ENCODE measurements around the gene PLA2G3. TPM values are rescaled to one million over a fixed set of nuclear protein-coding genes. Genes with fewer than 3 reads are reported as not detected.

Gene PLA2G3
- total RNA-seq, 1 experiment from 2014 or later, result 8.2 TPM

- no peak overlapping the region for H2AK5ac ChIP-seq (ENCODE audit: insufficient read length, low read length)
- no peaks in the 10 kb centered on the region for H3K27me3 ChIP-seq (ENCODE audit: insufficient read depth, low read length)
- no peaks in the 10 kb centered on the region for H3K79me1 ChIP-seq (ENCODE audit: insufficient read depth, low read depth, low read length, poor library complexity, severe bottlenecking)
- H2BK20ac ChIP-seq (ENCODE audit: low read depth, low read length, poor library complexity, severe bottlenecking), result no peak overlapping the region
- H3K36me3 Mint-ChIP-seq (ENCODE audit: insufficient read depth in 1 of 3, low read depth in 3 of 3), result peaks cover 0 to 4% (median 0%) of the 10 kb centered on the region in 3 experiments; a peak in 2 of 7 replicates
- H3K14ac ChIP-seq (ENCODE audit: insufficient read depth, low read length), result no peak overlapping the region
- H3K23me2 ChIP-seq (ENCODE audit: insufficient read length, low read depth, low read length, poor library complexity, severe bottlenecking), result peaks cover 7% of the 10 kb centered on the region
- no peak overlapping the region for H2BK5ac ChIP-seq (ENCODE audit: insufficient read length, low read length)
- H3K4me1 ChIP-seq (ENCODE audit: insufficient read depth, low read length), result no peaks in the 10 kb centered on the region
- H3K23ac ChIP-seq (ENCODE audit: insufficient read length, low read depth, low read length), result no peak overlapping the region
- H3K4me3 Mint-ChIP-seq, result no peak overlapping the region
- no peaks in the 10 kb centered on the region for H3K9me3 ChIP-seq (ENCODE audit: control insufficient read depth, low read depth, low read length)
- no peak overlapping the region for H4K8ac ChIP-seq (replicated peaks; ENCODE audit: insufficient read length, low read depth, low read length)
- no peak overlapping the region for H3K18ac ChIP-seq (ENCODE audit: insufficient read length, low read depth, low read length)
- no peaks in the 10 kb centered on the region for H3K9me3 Mint-ChIP-seq
- H3T11ph ChIP-seq (ENCODE audit: low read length), result no peak overlapping the region
- H3K4me1 Mint-ChIP-seq, result peaks cover 10 to 27% of the 10 kb centered on the region in 2 experiments
- H2BK15ac ChIP-seq (ENCODE audit: low read depth, low read length), result no peak overlapping the region
- H4K91ac ChIP-seq (ENCODE audit: insufficient read length, low read depth, low read length), result no peak overlapping the region
- H4K20me1 ChIP-seq (ENCODE audit: control insufficient read depth, insufficient read depth, insufficient read length), result no peaks in the 10 kb centered on the region
- no CpG with 5 or more reads among the region's 26 CpGs for WGBS (ENCODE audit: extremely low coverage, insufficient read length, low lambda C conversion rate)
- H3K56ac ChIP-seq (ENCODE audit: insufficient read length, low read depth, low read length), result no peak overlapping the region
- H2BK120ac ChIP-seq (ENCODE audit: low read depth, low read length, poor library complexity, severe bottlenecking), result no peak overlapping the region
- H3K4me2 ChIP-seq (ENCODE audit: insufficient read depth, insufficient read length, low read length), result no peak overlapping the region
- H3K27ac ChIP-seq (ENCODE audit: insufficient read length, low read depth, low read length), result no peak overlapping the region
- no peak overlapping the region for H2AFZ ChIP-seq (ENCODE audit: low read length)
- H3K9ac ChIP-seq (ENCODE audit: extremely low read depth, insufficient read length, low read length), result no peak overlapping the region
- no peak overlapping the region; a peak in 2 of 7 replicates for H3K27ac Mint-ChIP-seq
- H3K27me3 Mint-ChIP-seq (ENCODE audit: low read depth), result no peaks in the 10 kb centered on the region
- H3K4ac ChIP-seq (ENCODE audit: low read depth, low read length), result no peak overlapping the region
- H3K79me2 ChIP-seq (ENCODE audit: insufficient read depth, low read length), result no peaks in the 10 kb centered on the region; the same call in 1 of the 2 replicates
- no peak for DNase-seq
- TF ChIP-seq CTCF (conservative IDR thresholded peaks at IDR 0.05), result no peak
- no peak overlapping the region for H4K5ac ChIP-seq (ENCODE audit: insufficient read length, low read depth, low read length)
- no peak overlapping the region for H2BK12ac ChIP-seq (ENCODE audit: insufficient read length, low read depth, low read length)
Observed at GRCh38 chr22:31088233-31088986, 51.9 kb downstream of the PLA2G3 start.
